Measurements from ENCODE around the gene MYO3B. TPM values are rescaled to one million over a fixed set of nuclear protein-coding genes. Genes with fewer than 3 reads are reported as not detected.

The MYO3B gene
- polyA plus RNA-seq, 2 of the 4 experiments (the other 2 are of a cell fraction) = 0.01 TPM; not detected in 1

DNA sequence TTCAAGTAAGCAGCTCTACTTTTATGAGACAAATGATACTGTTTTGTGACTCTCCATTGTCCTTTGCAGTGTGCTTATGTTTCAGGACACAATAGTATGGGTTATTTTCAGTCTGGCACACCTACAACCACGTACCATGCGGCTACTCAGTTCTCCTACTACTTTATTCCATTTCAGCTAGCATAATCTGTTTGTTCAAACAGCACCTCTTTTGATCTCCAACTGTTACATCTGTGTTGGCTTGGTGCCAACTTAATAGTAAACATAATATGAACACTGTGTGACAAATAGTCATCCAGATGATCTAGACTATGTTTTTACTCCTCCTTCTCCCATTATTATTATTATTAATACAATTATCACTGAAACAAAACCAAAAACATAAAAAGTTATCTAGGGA is 40.5 kb downstream of the MYO3B start:
- Histone ChIP-seq H3K4me1 (peaks cover 7% of the 10 kb centered on the region; the same call in 2 of the 3 replicates), H3K4me3 (no peak overlapping the region), H3K27ac (no peak overlapping the region), H3K9me3 (no peaks in the 10 kb centered on the region), H3K4me2 (no peak overlapping the region)
- WGBS (ENCODE audit: missing lambda C conversion rate) = 54% methylated on average over 2 of the region's 2 CpGs
- ChIA-PET POLR2A (no interaction called here), CTCF (no interaction called here)
- ATAC-seq = no peak
- no peak for DNase-seq (ENCODE audit: low read depth in 1 of 2, low spot score in 1 of 2)
- no peak for FAIRE-seq
- TF ChIP-seq ESRRA (IDR thresholded peaks at IDR 0.05; ENCODE audit: borderline replicate concordance, low read length) (no peak), BCL3 (IDR thresholded peaks at IDR 0.05) (no peak), CHD4 (IDR thresholded peaks at IDR 0.05; ENCODE audit: borderline replicate concordance) (no peak), MAFK (IDR thresholded peaks at IDR 0.05; ENCODE audit: partially characterized antibody) (no peak), EP300 (IDR thresholded peaks at IDR 0.05) (no peak), EHMT2 (IDR thresholded peaks at IDR 0.05; ENCODE audit: low read depth) (no peak), ZFP36 (IDR thresholded peaks at IDR 0.05; ENCODE audit: borderline replicate concordance, partially characterized antibody) (no peak), JUNB (IDR thresholded peaks at IDR 0.05) (no peak), EHF (CRISPR knock-in tag; IDR thresholded peaks at IDR 0.05) (no peak), RARB (CRISPR knock-in tag; IDR thresholded peaks at IDR 0.05) (no peak), USF2 (IDR thresholded peaks at IDR 0.05) (no peak)

- CTCF ChIA-PET = no interaction called here
- Histone ChIP-seq H3K4me3 (no peak overlapping the region), H3K9me3 (no peaks in the 10 kb centered on the region), H3K27ac (no peak overlapping the region), H3K4me1 (peaks cover 7% of the 10 kb centered on the region; the same call in 2 of the 3 replicates), H3K4me2 (no peak overlapping the region)
- no peak for DNase-seq (ENCODE audit: low read depth in 1 of 2, low spot score in 1 of 2)
- WGBS (ENCODE audit: missing lambda C conversion rate) = 33% methylated on average over 1 of the region's 1 CpG
- POLR2A ChIA-PET = no interaction called here
- no peak for TF ChIP-seq GATA3 (IDR thresholded peaks at IDR 0.05; ENCODE audit: borderline replicate concordance)
- TF ChIP-seq NR3C1 (IDR thresholded peaks at IDR 0.05) = no peak
- TF ChIP-seq HES2 (IDR thresholded peaks at IDR 0.05) = no peak
- TF ChIP-seq CHD4 (IDR thresholded peaks at IDR 0.05; ENCODE audit: borderline replicate concordance) = no peak
- TF ChIP-seq USF2 (IDR thresholded peaks at IDR 0.05) = no peak
- TF ChIP-seq, protein P1, sequence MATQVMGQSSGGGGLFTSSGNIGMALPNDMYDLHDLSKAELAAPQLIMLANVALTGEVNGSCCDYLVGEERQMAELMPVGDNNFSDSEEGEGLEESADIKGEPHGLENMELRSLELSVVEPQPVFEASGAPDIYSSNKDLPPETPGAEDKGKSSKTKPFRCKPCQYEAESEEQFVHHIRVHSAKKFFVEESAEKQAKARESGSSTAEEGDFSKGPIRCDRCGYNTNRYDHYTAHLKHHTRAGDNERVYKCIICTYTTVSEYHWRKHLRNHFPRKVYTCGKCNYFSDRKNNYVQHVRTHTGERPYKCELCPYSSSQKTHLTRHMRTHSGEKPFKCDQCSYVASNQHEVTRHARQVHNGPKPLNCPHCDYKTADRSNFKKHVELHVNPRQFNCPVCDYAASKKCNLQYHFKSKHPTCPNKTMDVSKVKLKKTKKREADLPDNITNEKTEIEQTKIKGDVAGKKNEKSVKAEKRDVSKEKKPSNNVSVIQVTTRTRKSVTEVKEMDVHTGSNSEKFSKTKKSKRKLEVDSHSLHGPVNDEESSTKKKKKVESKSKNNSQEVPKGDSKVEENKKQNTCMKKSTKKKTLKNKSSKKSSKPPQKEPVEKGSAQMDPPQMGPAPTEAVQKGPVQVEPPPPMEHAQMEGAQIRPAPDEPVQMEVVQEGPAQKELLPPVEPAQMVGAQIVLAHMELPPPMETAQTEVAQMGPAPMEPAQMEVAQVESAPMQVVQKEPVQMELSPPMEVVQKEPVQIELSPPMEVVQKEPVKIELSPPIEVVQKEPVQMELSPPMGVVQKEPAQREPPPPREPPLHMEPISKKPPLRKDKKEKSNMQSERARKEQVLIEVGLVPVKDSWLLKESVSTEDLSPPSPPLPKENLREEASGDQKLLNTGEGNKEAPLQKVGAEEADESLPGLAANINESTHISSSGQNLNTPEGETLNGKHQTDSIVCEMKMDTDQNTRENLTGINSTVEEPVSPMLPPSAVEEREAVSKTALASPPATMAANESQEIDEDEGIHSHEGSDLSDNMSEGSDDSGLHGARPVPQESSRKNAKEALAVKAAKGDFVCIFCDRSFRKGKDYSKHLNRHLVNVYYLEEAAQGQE (IDR thresholded peaks at IDR 0.05) = no peak
- no peak for TF ChIP-seq BCL3 (IDR thresholded peaks at IDR 0.05)
- no peak for TF ChIP-seq CBX2 (IDR thresholded peaks at IDR 0.05; ENCODE audit: borderline replicate concordance, low read depth)
- no peak for TF ChIP-seq POLR2AphosphoS2 (conservative IDR thresholded peaks at IDR 0.05; ENCODE audit: low read length)
- FAIRE-seq = no peak
- no peak for ATAC-seq
Measured at GRCh38 chr2:170218931-170219330, 41.0 kb downstream of the MYO3B start.
